ENCODE measurements around the gene PUSL1.

PUSL1 gene

DNA sequence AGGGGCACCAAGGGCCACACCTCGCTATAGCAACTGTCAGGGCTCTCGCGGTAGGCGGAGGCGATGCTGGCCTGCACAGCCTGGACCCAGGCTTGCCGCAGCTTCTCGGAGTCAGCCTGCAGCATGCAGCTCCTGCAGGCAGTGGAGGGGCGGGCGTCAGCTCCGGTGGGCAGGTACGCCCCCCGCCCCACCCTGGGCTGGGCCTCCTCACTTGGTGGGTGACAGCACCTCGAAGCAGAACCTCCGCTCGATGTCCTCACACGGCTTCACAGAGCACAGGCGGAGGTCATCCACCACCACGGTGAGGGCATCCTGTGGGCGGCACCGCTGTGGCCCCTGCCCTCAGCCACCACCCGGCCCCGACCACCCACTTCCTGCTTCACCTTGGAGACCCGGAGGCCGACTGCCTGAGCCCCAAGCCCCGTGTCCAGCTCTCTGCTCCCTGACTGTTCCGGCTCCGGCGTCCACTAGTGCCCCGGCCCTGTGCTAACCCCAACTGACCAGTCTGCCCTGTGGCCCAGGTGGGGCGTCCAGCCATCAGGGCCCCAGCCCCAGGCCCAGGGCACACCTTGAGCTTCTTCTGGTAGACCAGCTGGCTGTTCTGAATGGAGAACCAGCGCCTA, 10.5 kb upstream of the PUSL1 start:
- Histone ChIP-seq H3K36me3 (ENCODE audit: insufficient read depth, insufficient read length, low read length) (peaks cover 32% of the 10 kb centered on the region), H3K4me1 (ENCODE audit: insufficient read depth, insufficient read length) (peaks cover 10% of the 10 kb centered on the region), H3K27me3 (ENCODE audit: insufficient read depth, insufficient read length) (no peaks in the 10 kb centered on the region), H3K9me3 (ENCODE audit: insufficient read depth, low read length) (no peaks in the 10 kb centered on the region), H3K4me3 (ENCODE audit: insufficient read length, low read depth) (no peak overlapping the region), H3K9ac (ENCODE audit: insufficient read length, low read depth) (no peak overlapping the region)
- TF ChIP-seq SUZ12 (IDR thresholded peaks at IDR 0.05; ENCODE audit: extremely low read depth, insufficient read depth, insufficient read length) (no peak), YY1 (IDR thresholded peaks at IDR 0.05; ENCODE audit: insufficient read depth, insufficient read length) (no peak), ZNF274 (IDR thresholded peaks at IDR 0.05; ENCODE audit: low read depth, low read length) (no peak)
- DNase-seq (ENCODE audit: low read depth, low spot score) = no peak

DNA sequence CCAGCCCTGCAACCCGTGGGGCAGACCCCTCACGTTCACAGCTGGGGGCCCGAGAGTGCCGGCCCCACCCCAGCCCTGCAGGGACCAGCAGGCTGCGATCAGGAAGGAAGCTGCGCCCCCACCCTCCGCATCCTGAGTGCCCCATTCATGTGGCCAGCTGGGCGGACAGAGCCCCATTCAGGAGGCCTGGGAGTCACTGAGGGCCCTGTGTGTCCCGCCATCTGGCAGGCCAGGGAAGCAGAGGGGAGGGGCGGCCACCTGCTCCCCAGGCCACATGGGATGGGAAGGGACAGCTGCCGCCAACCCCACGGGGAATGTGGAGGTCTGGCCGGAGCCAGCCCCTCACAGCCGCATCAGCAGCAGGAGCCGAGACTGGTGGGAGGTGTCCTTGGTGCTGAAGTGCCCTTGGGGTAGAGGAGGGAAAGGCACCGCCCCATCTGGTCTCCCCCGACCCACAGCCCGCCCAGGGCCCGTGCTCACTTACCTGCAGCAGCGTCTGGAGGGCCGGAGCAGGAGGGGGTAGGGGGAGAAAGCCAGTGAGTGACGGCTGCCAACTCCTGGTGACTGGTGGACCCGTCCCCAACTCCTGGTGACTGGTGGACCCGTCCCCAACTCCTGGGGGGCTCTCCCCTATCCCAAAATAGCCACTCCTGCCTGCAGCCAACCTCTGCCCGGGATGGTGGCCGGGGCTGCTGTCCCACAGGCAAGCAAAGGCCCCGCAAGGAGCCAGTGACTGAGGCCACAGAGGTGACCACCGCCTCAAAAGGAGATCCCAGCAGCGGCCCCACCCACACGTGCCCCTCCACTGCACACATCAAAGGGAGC, 9.3 kb upstream of the PUSL1 start:
- TF ChIP-seq ZNF274 (IDR thresholded peaks at IDR 0.05; ENCODE audit: low read depth, low read length) = no peak
- TF ChIP-seq YY1 (IDR thresholded peaks at IDR 0.05; ENCODE audit: insufficient read depth, insufficient read length) = no peak
- TF ChIP-seq SUZ12 (IDR thresholded peaks at IDR 0.05; ENCODE audit: extremely low read depth, insufficient read depth, insufficient read length) = no peak
- peaks cover 16% of the 10 kb centered on the region for H3K4me1 ChIP-seq (ENCODE audit: insufficient read depth, insufficient read length)
- H3K4me3 ChIP-seq (ENCODE audit: insufficient read length, low read depth) = no peak overlapping the region
- peaks cover 27% of the 10 kb centered on the region for H3K36me3 ChIP-seq (ENCODE audit: insufficient read depth, insufficient read length, low read length)
- H3K9me3 ChIP-seq (ENCODE audit: insufficient read depth, low read length) = no peaks in the 10 kb centered on the region
- no peak for DNase-seq (ENCODE audit: low read depth, low spot score)
- no peak overlapping the region for H3K9ac ChIP-seq (ENCODE audit: insufficient read length, low read depth)
- H3K27me3 ChIP-seq (ENCODE audit: insufficient read depth, insufficient read length) = no peaks in the 10 kb centered on the region

DNA sequence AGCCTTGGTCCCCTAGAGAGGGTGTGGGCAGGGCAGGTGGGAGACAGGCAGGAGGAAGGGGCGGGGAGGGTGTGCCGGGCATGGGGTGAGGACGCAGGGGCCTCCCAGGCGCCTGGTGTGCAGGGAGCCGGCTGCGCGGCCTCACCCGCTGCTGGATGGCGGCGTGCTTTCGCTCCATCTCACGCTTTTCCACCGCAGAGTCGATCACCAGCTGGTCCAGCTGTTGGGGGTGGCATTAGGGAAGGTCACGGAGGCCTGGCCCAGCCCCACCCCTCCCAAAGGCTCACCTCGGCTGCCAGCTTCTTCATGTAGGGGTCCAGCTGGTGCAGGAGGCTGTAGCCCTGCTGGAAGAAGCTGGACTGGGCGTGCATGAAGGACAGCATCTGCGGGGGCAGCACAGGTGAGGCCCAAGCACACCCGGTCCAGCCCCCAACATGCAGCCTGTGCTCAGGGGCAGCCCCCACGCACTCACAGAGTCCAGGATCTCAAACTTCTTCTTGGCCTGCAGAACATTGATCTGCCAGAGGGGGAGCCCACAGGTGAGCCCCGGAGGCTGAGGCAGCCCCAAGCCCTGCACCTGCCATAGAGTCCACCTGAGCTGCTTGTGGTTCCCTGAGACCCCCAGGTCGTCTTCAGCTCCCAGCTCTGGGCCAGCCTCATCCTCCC, 8.6 kb upstream of the PUSL1 start:
- no peak overlapping the region for H3K9ac ChIP-seq (ENCODE audit: insufficient read length, low read depth)
- H3K27me3 ChIP-seq (ENCODE audit: insufficient read depth, insufficient read length) = no peaks in the 10 kb centered on the region
- no peak for DNase-seq (ENCODE audit: low read depth, low spot score)
- no peaks in the 10 kb centered on the region for H3K9me3 ChIP-seq (ENCODE audit: insufficient read depth, low read length)
- no peak for TF ChIP-seq SUZ12 (IDR thresholded peaks at IDR 0.05; ENCODE audit: extremely low read depth, insufficient read depth, insufficient read length)
- no peak for TF ChIP-seq ZNF274 (IDR thresholded peaks at IDR 0.05; ENCODE audit: low read depth, low read length)
- no peak for TF ChIP-seq YY1 (IDR thresholded peaks at IDR 0.05; ENCODE audit: insufficient read depth, insufficient read length)
- peaks cover 16% of the 10 kb centered on the region for H3K4me1 ChIP-seq (ENCODE audit: insufficient read depth, insufficient read length)
- no peak overlapping the region for H3K4me3 ChIP-seq (ENCODE audit: insufficient read length, low read depth)
- peaks cover 20% of the 10 kb centered on the region for H3K36me3 ChIP-seq (ENCODE audit: insufficient read depth, insufficient read length, low read length)

GRCh38 chr1:1300352-1300739, 8.1 kb upstream of the PUSL1 start:
- DNase-seq (ENCODE audit: low read depth, low spot score) = no peak
- Histone ChIP-seq H3K9ac (ENCODE audit: insufficient read length, low read depth) (no peak overlapping the region), H3K9me3 (ENCODE audit: insufficient read depth, low read length) (no peaks in the 10 kb centered on the region), H3K27me3 (ENCODE audit: insufficient read depth, insufficient read length) (no peaks in the 10 kb centered on the region), H3K4me1 (ENCODE audit: insufficient read depth, insufficient read length) (peaks cover 16% of the 10 kb centered on the region), H3K36me3 (ENCODE audit: insufficient read depth, insufficient read length, low read length) (peaks cover 20% of the 10 kb centered on the region), H3K4me3 (ENCODE audit: insufficient read length, low read depth) (no peak overlapping the region)
- no peak for TF ChIP-seq ZNF274 (IDR thresholded peaks at IDR 0.05; ENCODE audit: low read depth, low read length)
- no peak for TF ChIP-seq YY1 (IDR thresholded peaks at IDR 0.05; ENCODE audit: insufficient read depth, insufficient read length)
- no peak for TF ChIP-seq SUZ12 (IDR thresholded peaks at IDR 0.05; ENCODE audit: extremely low read depth, insufficient read depth, insufficient read length)

DNA sequence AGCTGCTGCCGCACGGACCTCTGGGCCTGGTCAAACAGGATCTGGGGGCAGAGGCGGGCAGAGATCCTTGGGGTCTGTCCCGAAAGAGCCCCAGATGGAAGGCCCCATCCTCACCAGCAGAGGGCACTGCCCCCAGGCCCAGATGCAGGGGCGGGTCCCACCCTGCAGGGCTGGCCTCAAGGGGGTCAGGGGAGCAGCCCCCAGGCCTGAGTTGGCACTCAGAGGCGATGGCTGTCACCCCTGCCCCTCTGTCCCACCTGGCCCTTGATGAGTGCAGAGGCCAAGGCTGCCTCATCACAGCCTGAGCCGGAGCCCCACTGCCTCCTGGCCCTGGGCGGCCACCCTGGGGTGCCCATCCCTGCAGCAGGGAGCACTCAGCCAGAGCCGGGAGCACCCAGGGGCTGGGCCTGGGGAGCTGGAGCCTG, 6.4 kb upstream of the PUSL1 start:
- H3K9ac ChIP-seq (ENCODE audit: insufficient read length, low read depth) = no peak overlapping the region
- no peaks in the 10 kb centered on the region for H3K9me3 ChIP-seq (ENCODE audit: insufficient read depth, low read length)
- H3K4me1 ChIP-seq (ENCODE audit: insufficient read depth, insufficient read length) = peaks cover 25% of the 10 kb centered on the region
- H3K27me3 ChIP-seq (ENCODE audit: insufficient read depth, insufficient read length) = no peaks in the 10 kb centered on the region
- DNase-seq (ENCODE audit: low read depth, low spot score) = no peak
- peaks cover 16% of the 10 kb centered on the region for H3K36me3 ChIP-seq (ENCODE audit: insufficient read depth, insufficient read length, low read length)
- TF ChIP-seq YY1 (IDR thresholded peaks at IDR 0.05; ENCODE audit: insufficient read depth, insufficient read length) (no peak), SUZ12 (IDR thresholded peaks at IDR 0.05; ENCODE audit: extremely low read depth, insufficient read depth, insufficient read length) (no peak), ZNF274 (IDR thresholded peaks at IDR 0.05; ENCODE audit: low read depth, low read length) (no peak)
- H3K4me3 ChIP-seq (ENCODE audit: insufficient read length, low read depth) = no peak overlapping the region

GRCh38 chr1:1302951-1303509, 5.4 kb upstream of the PUSL1 start:
- Histone ChIP-seq H3K27me3 (ENCODE audit: insufficient read depth, insufficient read length) (no peaks in the 10 kb centered on the region), H3K4me3 (ENCODE audit: insufficient read length, low read depth) (no peak overlapping the region), H3K4me1 (ENCODE audit: insufficient read depth, insufficient read length) (peaks cover 25% of the 10 kb centered on the region), H3K9me3 (ENCODE audit: insufficient read depth, low read length) (no peaks in the 10 kb centered on the region), H3K36me3 (ENCODE audit: insufficient read depth, insufficient read length, low read length) (peaks cover 10% of the 10 kb centered on the region), H3K9ac (ENCODE audit: insufficient read length, low read depth) (peak overlapping the region; percentile 75)
- no peak for DNase-seq (ENCODE audit: low read depth, low spot score)
- TF ChIP-seq YY1 (IDR thresholded peaks at IDR 0.05; ENCODE audit: insufficient read depth, insufficient read length) = no peak
- TF ChIP-seq SUZ12 (IDR thresholded peaks at IDR 0.05; ENCODE audit: extremely low read depth, insufficient read depth, insufficient read length) = no peak
- TF ChIP-seq ZNF274 (IDR thresholded peaks at IDR 0.05; ENCODE audit: low read depth, low read length) = no peak
